Stimulated activated CD8-positive, alpha-beta memory T cell treated with anti-CD3 and anti-CD28 coated beads, Interleukin-15, amount 100 ng/mL, for 1 hour (primary cell): ENCODE results near the gene PITPNM3.
A peak's percentile ranks its signal among the peaks of the same experiment; 100 is the strongest.

Source experiments
- DNase-seq: peaks from one replicate; pipeline ENCODE4 v3.0.0-alpha.2; 2020; ENCODE audit warnings: low read depth

PITPNM3 gene

DNA sequence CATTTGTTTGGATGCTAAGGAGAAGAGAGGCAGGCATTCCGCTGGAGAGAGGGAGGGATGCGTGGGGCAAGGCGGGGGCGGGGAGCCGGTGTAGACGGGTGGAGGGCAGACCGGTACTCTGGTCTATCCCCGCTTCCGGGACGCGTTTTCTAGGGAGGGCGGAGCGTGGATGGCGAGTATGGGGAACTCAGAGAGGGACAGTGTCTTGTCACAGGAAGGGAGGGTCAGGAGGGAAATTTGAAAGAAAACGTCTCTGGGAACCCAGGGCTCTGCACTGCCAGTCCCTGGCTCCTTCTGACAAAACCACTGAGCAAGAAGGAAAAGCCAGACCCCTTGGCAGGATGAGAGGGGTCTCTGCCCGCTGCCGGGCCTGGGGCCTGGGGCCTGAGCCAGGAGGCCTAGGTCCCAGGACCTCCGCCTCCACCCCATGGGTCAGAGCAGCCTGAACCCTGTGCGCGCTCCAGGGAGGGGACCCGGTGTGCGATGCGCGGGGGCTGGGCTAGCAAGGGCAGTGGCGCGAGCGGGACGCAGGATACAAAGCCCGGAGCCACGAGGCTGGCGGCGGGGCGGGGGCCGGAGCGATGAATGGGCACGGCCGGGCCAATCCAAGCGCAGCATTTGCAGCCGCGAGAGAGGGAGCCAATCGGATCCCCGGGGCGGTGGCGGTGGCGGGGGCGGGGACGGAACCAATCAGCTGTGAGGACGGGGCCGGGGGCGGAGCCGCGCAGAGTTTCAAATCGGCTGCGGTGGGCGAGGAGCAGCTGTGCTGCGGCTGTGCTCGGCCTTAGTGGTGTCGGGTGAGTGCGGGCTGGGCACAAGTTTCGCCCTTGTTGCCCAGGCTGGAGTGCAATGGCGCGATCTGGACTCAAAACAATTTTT, 112.4 kb downstream of the PITPNM3 start, which contains the start of gene PIMREG:
Gene PIMREG (plus strand): TSS at position 764 of the 879 bp plus-strand sequence. CDS start 656 bp downstream, outside the sequence.
- DNase-seq, result peak; percentile 82

DNA sequence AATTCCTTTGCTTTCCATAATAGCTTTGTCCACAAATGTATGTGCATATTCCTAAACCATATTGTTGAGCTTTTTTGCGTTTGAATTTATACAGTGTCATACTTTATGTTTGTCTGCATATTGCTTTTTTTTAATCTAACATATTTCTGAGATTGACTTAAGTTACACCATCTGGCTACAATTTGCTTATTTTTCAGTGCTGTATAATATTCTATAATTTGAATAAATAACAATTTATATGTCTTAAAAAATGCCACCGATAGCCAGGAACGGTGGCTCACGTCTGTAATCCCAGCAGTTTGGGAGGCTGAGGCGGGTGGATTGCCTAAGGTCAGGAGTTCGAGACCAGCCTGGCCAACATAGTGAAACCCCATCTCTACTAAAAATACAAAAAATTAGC, 113.6 kb downstream of the PITPNM3 start:
- no peak for DNase-seq

DNA sequence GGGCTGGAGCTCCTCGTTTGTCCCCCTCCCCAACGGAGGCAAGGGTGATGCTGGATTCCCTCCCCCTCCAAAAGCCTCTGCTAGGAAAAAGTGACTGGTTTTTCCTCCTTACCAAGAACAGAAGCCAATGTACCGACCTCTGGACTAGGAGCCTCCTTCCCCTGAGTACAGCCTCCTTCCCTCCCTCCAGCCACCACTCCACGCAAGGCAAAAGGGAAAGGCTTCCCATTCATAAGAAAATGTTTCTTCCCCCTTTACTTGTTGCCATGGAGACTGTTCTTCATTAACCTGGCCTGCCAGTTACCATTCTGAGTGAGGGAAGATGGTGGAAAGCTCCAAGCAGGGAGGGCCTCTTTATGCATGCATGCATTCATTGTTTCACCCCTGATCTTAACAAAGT, 116.4 kb downstream of the PITPNM3 start:
- DNase-seq, result no peak

DNA sequence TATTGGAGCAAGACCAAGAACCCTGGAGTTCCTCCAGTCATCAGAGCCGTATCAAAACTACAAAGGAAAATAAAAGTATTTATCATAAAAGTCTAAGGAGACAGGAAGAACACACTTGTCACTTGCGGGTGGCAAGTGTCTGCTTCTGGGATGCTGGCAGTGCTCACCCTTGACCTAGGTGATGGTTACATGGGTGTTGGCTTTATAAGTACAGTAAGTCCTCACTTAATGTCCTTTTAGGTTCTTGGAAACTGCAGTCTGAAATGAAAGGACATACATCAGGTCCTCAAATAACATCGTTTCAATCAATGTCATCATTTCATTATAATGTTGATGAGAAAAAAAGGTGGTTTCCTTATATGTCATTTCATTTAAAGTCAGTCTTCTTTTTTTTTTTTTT, 118.4 kb downstream of the PITPNM3 start:
- no peak for DNase-seq

DNA sequence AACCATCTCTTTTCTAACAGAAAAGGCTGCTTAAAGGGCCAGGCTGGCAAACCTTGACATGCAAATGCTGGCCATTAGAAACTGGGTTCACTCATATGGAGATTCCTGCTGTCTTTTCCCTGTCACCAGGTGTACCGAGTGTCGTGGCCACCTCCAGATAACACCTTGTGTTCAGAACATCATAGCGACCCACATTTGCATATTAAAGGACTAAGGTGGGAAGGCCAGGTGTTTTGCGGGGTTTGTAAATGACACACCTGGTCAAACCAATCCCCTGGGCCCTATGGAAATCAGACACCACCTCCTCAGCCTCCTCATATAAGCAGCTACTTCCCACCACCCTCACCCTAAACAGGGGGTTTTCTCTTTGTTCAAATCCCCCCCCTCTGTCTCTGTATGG, 118.9 kb downstream of the PITPNM3 start:
- no peak for DNase-seq

DNA sequence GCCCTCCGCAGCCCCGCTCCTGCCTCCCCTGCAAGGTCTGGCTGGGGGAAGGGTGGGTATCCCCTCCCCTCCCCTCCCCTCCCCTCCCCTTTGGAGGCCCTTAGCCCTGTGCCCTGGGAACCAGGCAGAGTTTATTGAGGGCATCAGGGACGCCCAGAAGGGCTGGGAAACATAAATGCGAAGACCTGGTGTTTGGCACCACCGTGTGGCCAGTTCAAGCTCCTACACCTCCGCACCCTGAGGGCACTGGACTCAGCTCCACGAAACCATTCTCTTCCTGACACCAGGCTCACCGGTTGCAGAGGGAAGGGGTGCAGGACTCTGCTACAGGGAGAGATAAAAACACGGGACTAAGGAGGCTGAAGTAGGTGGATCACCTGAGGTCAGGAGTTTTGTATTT, 120.4 kb downstream of the PITPNM3 start:
- peak; percentile 38 for DNase-seq

DNA sequence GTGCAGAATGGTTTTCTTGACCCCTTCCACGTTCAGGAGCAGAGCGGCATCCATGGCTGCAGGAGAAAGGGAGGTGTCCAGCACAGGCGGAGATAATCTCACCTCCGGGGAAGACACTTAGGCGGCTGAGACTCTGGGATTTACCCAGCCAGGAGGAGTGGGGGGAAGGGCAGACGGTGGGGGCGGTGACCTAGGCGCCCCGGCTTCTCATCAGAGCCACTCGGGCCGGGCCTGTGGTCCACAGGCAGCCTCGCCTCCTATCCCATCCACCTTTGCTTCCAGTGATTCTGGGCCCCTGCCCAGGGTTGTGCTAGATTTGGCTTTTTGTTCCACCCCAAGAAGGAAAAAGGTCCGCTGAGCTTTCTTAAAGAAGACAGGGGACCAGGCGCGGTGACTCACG, 121.3 kb downstream of the PITPNM3 start, which contains the start of gene AIPL1:
Gene AIPL1 (minus strand): TSS at position 71 of the 400 bp plus-strand sequence. CDS start 17 bp downstream, at position 54.
- DNase-seq, result no peak

DNA sequence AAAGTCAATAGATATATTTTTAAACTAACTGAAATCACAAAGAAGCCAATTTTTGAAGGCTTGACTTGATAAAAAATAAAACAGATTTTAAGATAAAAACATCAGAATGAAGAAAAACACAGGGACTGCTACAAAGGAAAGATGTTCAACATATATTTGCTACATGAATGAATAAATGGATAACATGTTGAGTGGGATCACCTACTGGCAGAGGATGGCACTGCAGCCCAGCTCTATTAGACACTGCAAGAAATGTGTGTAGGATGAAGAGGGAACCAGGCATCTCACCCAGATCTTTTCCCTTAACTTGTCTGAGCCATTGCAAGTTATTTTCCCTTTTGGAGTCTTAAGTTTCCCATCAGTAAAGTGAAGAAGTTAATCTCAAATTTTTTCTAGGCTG, 125.6 kb downstream of the PITPNM3 start:
- DNase-seq, result no peak

DNA sequence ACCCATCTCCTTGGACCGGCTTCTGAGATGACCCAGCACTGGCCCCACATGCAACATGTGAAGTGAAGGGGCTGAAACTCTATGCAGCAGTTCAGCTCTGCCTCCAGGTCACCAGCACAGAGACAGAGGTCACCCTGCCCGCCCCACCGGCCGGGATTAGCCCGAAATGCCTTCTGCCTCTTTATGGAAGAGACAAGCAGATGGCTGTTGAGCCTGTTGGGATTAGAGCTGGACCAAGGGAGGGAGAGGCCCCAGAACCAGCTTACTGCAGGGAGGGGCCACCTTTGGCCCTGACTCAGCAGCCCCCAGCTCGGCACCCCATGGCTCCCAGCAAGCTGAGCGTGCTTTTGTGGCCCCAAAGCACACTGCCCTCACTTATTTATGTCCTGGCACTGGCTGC, 127.1 kb downstream of the PITPNM3 start:
- no peak for DNase-seq

DNA sequence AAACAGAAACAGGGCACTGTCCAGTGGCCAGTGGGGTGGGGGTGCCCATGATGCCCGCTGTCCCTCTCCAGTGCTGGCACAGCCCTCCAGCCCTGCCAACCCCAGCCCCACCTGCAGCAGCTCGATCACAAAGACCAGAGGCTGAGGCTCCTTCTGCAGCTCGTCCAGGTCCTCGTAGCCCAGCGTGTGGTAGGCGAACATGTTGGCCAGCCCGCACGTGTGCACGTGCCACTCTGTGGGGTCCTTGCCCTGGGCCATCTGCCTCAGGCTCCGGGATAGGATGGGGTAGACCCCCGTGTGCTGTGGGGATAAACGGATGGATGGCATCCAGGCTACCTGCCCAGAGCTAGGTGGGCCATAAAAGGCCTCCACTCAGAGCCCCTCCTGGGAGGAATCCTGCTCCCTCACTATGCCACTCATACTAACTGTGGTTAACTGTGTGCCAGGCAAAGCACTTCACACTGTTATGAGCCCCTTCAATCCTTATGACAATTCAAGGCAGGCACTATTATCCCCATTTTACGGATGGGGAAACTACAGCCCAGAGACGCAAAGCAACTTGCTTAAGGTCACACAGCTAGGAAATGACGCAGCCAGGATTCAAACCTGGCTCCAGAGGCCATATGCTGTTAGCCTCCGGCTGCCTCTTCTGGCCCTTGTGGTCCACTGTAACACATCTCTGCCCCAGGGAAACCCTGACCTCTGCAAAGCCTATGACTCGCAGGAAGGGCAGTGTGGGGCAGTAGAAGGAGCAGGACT, 128.0 kb downstream of the PITPNM3 start:
- no peak for DNase-seq

DNA sequence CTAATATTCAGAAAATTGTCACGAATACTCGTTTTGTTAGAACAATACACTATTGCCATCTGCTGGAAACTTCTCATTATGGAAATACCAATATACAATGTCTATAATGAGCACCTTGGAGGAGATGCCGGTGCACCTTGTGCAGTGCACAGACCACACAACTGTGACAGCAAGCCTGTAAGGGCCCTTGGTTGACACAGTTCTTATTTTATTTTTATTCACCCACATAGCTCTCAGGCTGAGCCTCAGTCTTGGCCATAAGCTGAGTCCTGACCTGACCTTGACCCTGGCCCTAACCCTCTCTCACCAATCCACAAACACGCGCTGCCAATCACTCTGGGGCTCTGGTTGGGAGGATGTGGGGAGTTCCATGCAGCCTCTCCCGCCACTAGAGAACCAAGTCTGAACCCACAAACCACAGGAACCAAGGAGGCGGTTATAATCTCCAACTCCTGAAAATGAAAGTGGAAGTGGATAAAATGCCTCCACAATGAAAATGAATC, 129.0 kb downstream of the PITPNM3 start:
- DNase-seq, result no peak

DNA sequence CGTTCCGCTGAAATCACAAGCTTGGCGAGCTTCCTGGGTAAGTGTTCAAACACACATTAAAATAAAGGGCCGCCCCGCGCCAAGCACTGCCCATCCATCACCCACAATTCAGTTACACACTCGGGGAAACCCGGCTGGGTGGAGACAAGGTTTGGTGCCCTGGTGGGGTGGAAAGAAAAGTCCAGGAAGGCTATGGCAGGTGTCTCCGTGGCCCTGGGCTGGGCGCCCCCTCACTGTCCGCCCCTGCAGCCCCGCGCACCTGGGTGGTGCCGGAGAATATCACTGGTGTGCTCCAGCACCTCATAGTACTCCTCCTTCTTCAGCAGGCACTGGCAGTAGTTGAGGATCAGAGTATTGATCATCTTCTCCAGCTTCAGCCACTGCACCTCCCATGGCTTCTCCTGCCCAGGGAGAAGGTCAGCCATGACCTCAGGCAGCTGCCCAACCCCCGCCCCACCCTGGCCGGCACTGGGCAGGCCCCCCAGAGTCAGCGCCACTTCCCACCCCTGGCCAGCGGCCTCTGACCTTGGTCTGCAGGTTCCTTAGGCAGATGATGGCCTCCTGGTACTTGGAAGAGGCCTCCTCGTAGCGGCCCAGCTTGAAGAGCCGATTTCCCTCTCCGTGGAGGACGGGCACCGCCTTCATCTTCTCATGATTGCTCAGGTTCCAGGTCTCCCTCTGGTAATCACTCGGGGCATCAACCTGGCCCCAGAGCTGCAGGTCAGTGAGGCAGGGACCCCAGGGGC, 129.8 kb downstream of the PITPNM3 start:
- no peak for DNase-seq

DNA sequence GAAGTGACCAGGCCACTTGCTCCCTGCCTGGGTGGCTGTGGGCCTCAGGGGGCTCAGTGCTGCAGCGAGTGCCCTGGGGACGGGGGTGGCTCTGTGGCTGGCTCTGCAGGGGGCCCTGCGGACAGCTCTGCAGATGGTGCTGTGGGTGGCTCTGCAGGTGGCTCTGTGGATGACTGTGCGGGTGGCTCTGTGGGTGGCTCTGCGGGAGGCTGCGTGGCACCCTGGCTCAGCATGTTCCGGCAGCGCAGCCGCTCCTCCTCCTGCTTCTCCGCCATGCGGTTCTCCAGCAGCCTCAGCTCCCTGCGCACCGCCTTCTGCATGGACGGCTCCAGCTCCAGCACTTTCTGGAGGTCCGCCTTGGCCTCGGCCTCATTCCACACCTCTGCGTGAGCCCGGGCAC, 130.9 kb downstream of the PITPNM3 start:
- DNase-seq, result no peak

DNA sequence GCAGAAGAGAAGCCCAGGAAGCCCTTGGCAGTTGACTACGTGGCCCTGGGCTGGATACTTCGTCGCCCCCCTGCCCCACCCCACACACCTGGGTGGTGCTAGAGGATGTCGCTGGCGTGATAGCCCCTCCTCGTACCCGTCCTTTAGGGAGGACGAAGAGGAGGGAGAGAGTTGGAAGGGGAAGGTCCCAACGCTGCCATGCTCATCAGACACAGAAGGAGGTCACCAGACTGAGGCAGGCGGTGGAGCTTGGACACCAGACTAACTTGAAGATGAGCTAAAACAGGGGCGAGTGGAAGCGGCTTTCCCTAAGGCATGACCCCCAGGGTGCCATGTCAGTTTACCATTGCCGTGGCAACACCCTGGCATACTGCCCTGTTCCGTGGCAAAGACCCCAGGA, 132.4 kb downstream of the PITPNM3 start:
- no peak for DNase-seq

DNA sequence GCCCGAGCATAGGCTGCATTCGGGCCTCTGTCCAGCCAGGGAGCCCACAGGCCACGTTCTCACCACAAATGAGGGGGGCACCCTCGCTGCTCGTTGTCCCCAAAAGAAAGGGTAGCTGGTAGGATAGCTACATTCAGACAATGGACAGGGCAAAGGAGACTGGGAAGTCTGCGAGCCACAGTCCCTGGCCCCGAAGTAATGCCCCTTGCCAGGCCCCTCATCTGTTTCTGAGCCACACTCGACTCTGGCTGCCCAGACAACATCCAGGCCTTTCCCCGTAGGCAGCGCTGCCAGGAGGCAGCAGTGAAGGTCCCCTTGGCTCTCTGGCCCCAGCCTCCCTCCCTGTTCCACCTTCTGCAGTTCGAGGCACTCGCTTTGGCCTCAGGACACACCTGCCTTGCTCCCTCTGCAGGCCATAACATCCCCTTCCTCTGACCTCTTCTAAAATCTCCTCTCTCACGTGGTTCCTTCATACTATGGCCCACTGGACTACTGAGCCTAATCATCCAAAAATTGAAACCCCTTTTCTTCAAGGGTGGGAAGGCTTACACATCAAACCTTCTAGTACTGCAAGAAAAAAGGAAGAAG, 133.6 kb downstream of the PITPNM3 start:
- no peak for DNase-seq

DNA sequence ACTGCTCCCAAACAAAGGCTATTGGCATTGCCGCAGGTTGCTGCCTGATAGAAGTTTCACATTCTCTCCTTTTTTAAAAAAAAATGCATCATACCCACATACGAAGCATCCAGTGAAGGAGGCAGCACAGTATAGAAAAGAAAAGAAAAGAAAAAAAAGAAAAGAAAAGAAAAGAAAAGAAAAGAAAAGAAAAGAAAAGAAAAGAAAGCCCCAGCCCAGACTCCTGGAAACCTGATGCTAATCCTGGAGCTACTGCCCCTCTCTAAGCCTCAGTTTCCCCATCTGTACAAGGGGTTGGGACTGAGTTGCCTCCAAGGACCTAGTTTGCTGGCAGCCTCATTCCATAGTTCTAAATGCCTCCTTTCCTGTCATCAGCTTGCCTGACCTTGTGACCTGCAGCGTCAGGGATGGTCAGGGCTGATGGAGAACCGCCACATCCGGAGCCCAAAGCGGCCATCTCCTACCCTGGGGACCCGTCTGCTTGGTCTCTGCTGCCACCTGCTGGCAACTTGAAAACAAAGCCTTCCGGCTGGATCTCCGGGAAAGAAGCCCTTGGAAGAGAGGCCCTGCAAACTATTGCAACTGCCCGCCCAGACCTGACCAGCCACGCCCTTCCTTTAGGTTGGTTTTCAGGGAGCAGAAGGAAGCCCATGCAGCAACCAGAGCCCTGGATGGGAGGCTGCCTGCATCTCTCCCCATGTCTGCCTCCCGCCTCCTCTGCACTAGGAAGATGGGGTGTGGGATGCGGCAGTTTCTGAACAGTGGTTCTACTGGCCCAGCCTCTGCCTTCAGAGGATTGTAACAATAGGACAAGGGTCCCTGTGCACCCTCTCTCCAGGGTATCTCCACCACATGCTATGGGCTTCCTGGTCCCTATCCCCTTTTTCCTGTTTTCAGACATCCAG, 134.4 kb downstream of the PITPNM3 start:
- DNase-seq, result peak; percentile 51

DNA sequence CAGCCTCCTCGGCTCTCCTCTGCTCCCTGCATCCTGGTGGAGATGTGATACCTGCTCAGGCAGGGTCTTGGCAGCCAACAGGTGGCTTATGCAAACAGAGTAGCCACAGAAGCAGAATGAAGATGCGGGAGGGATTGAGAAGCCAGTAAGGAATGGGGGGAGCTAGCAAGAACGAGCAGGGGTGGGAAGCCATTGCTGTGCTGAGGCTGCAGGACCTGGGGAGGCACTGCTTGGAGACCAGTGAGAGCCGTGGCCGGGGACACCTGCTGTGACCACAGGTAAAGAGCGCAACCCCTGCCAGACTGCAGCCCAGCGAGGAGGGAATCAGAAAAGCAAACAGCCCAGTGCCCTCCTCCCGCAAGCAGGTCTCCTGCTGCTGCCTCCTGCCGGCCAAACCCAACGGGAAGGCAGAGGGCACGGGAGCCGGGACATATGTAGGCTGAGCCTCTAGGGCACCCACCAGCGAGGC, 136.1 kb downstream of the PITPNM3 start:
- no peak for DNase-seq

DNA sequence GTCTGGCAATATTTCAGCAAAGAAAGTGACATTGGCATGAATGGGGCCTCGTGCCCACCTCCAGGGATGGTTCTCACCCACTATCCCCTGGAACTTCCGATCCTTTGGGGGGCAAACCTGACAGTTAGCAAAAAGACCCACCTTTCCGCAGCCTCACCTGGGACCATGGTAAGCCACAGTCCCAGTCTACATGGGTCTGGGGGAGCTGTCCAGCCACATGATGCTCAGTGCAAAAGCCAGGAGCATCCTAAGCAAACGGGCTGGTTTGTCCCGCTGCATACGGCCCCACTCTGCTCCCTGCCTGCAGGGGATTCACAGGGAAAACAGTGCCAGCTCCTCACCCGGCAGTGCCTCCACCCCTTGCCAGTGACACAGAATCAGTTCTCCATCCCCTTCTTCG, 140.7 kb downstream of the PITPNM3 start:
- DNase-seq, result no peak

DNA sequence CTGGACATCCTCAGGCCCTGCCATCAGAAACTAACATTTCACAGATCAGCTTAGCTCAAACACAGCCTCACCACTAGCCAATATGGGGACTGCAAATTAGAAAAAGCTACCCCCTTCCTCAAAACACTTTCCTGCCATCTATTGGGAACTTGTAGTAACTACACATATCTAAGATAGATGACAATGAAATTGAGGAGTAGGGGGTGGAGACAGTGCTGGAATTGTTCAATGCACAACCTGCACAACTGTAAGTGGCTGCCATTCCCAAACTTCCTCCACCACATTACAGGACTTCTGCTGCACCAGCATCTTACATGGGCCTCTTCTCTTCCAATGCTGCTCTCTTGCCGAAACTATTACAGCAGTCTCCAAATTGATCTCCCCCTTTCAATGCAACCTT, 143.3 kb downstream of the PITPNM3 start:
- DNase-seq, result no peak

DNA sequence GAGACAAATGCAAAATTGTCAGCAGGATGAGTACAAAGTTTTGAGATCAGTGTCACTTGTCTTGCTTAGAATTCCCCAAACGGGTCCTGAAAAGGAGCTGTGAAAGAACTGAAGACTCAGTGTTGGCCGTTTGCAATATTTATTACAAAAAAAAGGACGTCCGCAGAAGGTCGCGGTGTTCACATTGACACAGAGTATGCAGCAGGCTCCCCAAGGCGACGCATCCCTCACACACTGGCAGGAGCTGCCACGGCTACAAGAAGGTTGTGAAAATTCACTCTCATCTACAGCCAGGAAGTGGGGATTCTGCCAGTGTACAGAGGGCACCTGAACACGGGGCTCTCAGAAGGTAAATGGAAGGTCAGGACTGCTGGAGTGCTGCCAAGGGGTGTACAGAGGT, 147.6 kb downstream of the PITPNM3 start:
- no peak for DNase-seq

DNA sequence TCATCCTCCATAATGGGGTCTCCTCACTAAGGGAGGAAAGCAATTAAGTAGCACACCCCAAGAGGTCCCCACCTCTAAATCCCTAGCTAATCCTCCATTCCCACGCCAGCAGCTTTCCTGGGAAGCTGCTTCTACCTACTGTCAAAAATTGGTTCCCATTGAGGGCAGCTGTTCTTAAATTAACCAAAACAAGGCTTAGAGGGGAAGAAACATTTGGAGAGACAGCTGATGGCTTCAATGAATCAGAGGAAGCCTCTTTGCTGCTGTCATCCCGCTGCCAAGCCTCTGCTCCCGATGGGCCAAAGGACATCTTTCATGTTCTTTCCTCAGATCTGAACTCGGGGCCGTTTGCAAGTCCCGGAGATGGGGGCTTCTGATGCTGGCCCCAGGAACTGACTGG, 148.1 kb downstream of the PITPNM3 start:
- DNase-seq, result no peak
